Omental fat pad (tissue), 4 donors: Measurements from ENCODE around the gene GARNL3. TPM values are rescaled to one million over a fixed set of nuclear protein-coding genes. Genes with fewer than 3 reads are reported as not detected.

Experiments
- ATAC-seq: fragments of 150-250 bp; one replicate; pipeline ENCODE4 v1.9.1; 2016; ENCODE audit warnings: mild to moderate bottlenecking, moderate library complexity; ENCODE audit not compliant: low FRiP score
- DNase-seq: peaks from one replicate; pipeline ENCODE4 v3.0.0-alpha.2; 2019; ENCODE audit warnings: low spot score
- CTCF ChIP-seq, 3 donors: fragments of 450-650 bp; IDR thresholded peaks; one replicate each; pipeline ENCODE4 v1.5.1; 2016 to 2017; ENCODE audit warnings: antibody characterized with exemption in 3 of 3, mild to moderate bottlenecking in 3 of 3, moderate library complexity in 2 of 3
- total RNA-seq, 4 donors: library from RNA; depleted of rRNA; stranded (reverse); fragments of >200 nt; gene quantifications; one replicate each; pipeline ENCODE4 v1.1.0, GENCODE V29; 2016

GARNL3 gene
- total RNA-seq, 4 donors from 2014 or later = 10.0 to 27.0 (median 15.7) TPM

GRCh38 chr9:127362829-127363228, 98.3 kb downstream of the GARNL3 start:
- no peak for TF ChIP-seq CTCF (IDR thresholded peaks at IDR 0.05)
- DNase-seq (no peak), ATAC-seq (no peak)

GRCh38 chr9:127365461-127365860, 100.9 kb downstream of the GARNL3 start:
- no peak for ATAC-seq
- no peak for DNase-seq

GRCh38 chr9:127366594-127366993, 102.0 kb downstream of the GARNL3 start:
- DNase-seq = no peak
- TF ChIP-seq CTCF (IDR thresholded peaks at IDR 0.05) = no peak
- no peak for ATAC-seq

More at GRCh38 chr9:127365461-127365860, 100.9 kb downstream of the GARNL3 start:
- no peak for TF ChIP-seq CTCF (IDR thresholded peaks at IDR 0.05)

- TF ChIP-seq CTCF (IDR thresholded peaks at IDR 0.05) = no peak
- ATAC-seq (no peak), DNase-seq (no peak)
These were observed 104.4 kb downstream of the GARNL3 start for GRCh38 chr9:127368852-127369402.

- ATAC-seq (no peak), DNase-seq (no peak)
- TF ChIP-seq CTCF (IDR thresholded peaks at IDR 0.05) = no peak
These were observed 104.9 kb downstream of the GARNL3 start for GRCh38 chr9:127369428-127369827.

- DNase-seq = no peak
- no peak for TF ChIP-seq CTCF (IDR thresholded peaks at IDR 0.05)
- no peak for ATAC-seq
These were observed 105.6 kb downstream of the GARNL3 start for GRCh38 chr9:127370147-127370579.
